ENCODE data around the gene ADRA2A. TPM values are rescaled to one million over a fixed set of nuclear protein-coding genes. Genes with fewer than 3 reads are reported as not detected.

ADRA2A gene
- total RNA-seq, 6 experiments from 2014 or later = 0.22 to 0.99 (median 0.51) TPM

DNA sequence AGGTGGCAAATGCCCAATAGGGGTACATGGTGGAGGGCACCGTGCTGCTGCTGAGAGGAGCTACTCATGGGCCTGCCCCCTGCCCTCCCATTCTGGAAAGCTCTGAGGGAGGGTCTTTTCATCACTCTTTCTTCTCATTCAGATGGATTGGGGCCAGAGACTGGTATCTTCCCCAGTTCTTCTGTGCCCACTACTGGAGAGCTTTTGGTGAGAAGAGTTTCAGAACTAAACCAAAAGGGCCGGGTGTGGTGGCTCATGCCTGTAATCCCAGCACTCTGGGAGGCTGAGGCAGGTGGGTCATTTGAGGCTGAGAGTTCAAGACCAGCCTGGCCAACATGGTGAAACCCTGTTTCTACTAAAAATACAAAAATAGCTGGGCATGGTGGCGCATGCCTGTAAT is 12.5 kb downstream of the ADRA2A start:
- TF ChIP-seq CTCF (IDR thresholded peaks at IDR 0.05) (no peak), POLR2A (IDR thresholded peaks at IDR 0.05) (no peak)
- no peaks in the 10 kb centered on the region for H3K9me3 ChIP-seq

GRCh38 chr10:111091833-111092232 is 15.0 kb downstream of the ADRA2A start:
- Histone ChIP-seq H3K9me3 (no peaks in the 10 kb centered on the region), H3K27ac (no peak overlapping the region), H3K27me3 (no peaks in the 10 kb centered on the region), H3K36me3 (no peaks in the 10 kb centered on the region), H3K4me3 (no peak overlapping the region), H3K4me1 (no peaks in the 10 kb centered on the region)
- DNase-seq = no peak
- intact Hi-C loops (cut with DNase I) = no loop called here
- no peak for ATAC-seq
- TF ChIP-seq CTCF (IDR thresholded peaks at IDR 0.05) (no peak), POLR2A (IDR thresholded peaks at IDR 0.05) (no peak)
- 75% methylated on average over 7 of the region's 7 CpGs for WGBS (ENCODE audit: insufficient coverage, low coverage, low lambda C conversion rate, missing lambda C conversion rate)

More for the DNA sequence above, 12.5 kb downstream of the ADRA2A start:
- DNase-seq (no peak), ATAC-seq (no peak)
- Histone ChIP-seq H3K27ac (no peak overlapping the region), H3K27me3 (no peaks in the 10 kb centered on the region), H3K4me3 (no peak overlapping the region), H3K4me1 (no peaks in the 10 kb centered on the region), H3K36me3 (no peaks in the 10 kb centered on the region)
- WGBS (ENCODE audit: insufficient coverage, low coverage, low lambda C conversion rate, missing lambda C conversion rate) = 80% methylated on average over 2 of the region's 3 CpGs
- intact Hi-C loops (cut with DNase I) = no loop called here

- ATAC-seq = no peak
- H3K36me3 ChIP-seq = no peaks in the 10 kb centered on the region
- 53% methylated on average over 2 of the region's 3 CpGs for WGBS (ENCODE audit: insufficient coverage, low coverage, low lambda C conversion rate, missing lambda C conversion rate)
- TF ChIP-seq CTCF (IDR thresholded peaks at IDR 0.05) (no peak), POLR2A (IDR thresholded peaks at IDR 0.05) (no peak)
- no peak overlapping the region for H3K4me3 ChIP-seq
- no peaks in the 10 kb centered on the region for H3K9me3 ChIP-seq
- no peak overlapping the region for H3K27ac ChIP-seq
- intact Hi-C loops (cut with DNase I) = no loop called here
- H3K27me3 ChIP-seq = no peaks in the 10 kb centered on the region
- DNase-seq = no peak
- no peaks in the 10 kb centered on the region for H3K4me1 ChIP-seq
These were observed 17.0 kb downstream of the ADRA2A start for GRCh38 chr10:111093741-111094380.

DNA sequence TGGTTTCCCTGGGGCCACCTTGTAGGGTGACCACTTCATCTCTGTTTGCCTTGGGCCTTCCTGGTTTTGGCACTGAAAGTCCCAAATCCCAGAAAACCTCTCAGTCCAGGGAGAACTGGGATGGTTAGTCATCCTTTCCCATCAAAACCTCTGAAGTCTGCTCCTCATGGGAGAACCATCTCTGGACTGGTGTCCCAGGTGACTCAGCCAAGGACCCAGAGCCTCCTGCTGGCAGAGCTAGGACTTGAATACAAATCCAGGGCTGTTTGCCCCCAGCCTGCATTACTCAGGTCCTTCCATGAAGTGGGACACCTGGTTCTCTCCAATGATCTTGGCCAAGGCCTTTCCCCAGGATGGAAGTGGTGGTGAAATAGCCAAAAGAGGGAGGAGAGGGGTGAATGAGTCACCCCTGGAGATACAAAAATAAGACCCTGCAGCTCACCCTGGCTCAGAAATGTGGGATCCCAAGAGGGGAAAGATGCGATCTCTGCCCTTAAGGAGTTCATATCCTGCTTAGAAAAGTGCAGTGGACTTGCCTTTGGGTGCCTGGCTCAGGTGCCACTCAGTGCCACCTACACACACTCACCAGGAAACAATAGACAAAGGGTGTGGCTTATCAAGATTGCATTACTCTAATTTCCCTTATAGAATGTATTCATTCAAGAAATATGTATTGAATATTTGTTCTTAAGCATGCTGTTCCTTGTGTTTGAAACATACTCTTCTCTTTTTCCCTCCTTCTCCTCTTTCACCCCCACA is 22.0 kb downstream of the ADRA2A start:
- 80% methylated on average over 1 of the region's 1 CpG for WGBS (ENCODE audit: insufficient coverage, low coverage, low lambda C conversion rate, missing lambda C conversion rate)
- TF ChIP-seq POLR2A (IDR thresholded peaks at IDR 0.05) (no peak), CTCF (IDR thresholded peaks at IDR 0.05) (no peak)
- Histone ChIP-seq H3K27me3 (no peaks in the 10 kb centered on the region), H3K4me1 (no peaks in the 10 kb centered on the region), H3K36me3 (no peaks in the 10 kb centered on the region), H3K9me3 (no peaks in the 10 kb centered on the region), H3K27ac (no peak overlapping the region), H3K4me3 (no peak overlapping the region)
- intact Hi-C loops (cut with DNase I) = no loop called here
- ATAC-seq = no peak
- DNase-seq = no peak
